HG03135 (cell line): ENCODE measurements around the gene PLEKHG1.

Experiments used
- ATAC-seq: cut with Tn5 transposase; IDR thresholded peaks from one replicate; pipeline ENCODE4 v1.9.1; 2021; ENCODE audit warnings: mild to moderate bottlenecking, moderate library complexity; ENCODE audit not compliant: unreplicated experiment

The PLEKHG1 gene

GRCh38 chr6:150588888-150589499 is 10.7 kb upstream of the PLEKHG1 start:
- ATAC-seq, result no peak

GRCh38 chr6:150589852-150590251 is 9.8 kb upstream of the PLEKHG1 start:
- ATAC-seq, result no peak

- no peak for ATAC-seq
Measured at GRCh38 chr6:150590446-150590845, 9.2 kb upstream of the PLEKHG1 start.

- no peak for ATAC-seq
Measured at GRCh38 chr6:150592377-150592995, 7.2 kb upstream of the PLEKHG1 start.

GRCh38 chr6:150593119-150593518 is 6.6 kb upstream of the PLEKHG1 start:
- no peak for ATAC-seq

GRCh38 chr6:150596439-150596838 is 3.2 kb upstream of the PLEKHG1 start:
- no peak for ATAC-seq

GRCh38 chr6:150598401-150598800 is 1.3 kb upstream of the PLEKHG1 start:
- no peak for ATAC-seq

- ATAC-seq, result no peak
Measured at GRCh38 chr6:150598858-150599198, 857 bp upstream of the PLEKHG1 start.

GRCh38 chr6:150600010-150600300 is 270 bp downstream of the PLEKHG1 start:
- ATAC-seq, result no peak

GRCh38 chr6:150600301-150601017 is 774 bp downstream of the PLEKHG1 start:
- ATAC-seq, result peak; percentile 69

GRCh38 chr6:150601439-150601838 is 1.8 kb downstream of the PLEKHG1 start:
- no peak for ATAC-seq

- no peak for ATAC-seq
Measured at GRCh38 chr6:150603176-150603575, 3.5 kb downstream of the PLEKHG1 start.

- ATAC-seq, result no peak
Measured at GRCh38 chr6:150604467-150604866, 4.8 kb downstream of the PLEKHG1 start.

GRCh38 chr6:150605333-150605732 is 5.6 kb downstream of the PLEKHG1 start:
- no peak for ATAC-seq

GRCh38 chr6:150606168-150606591 is 6.5 kb downstream of the PLEKHG1 start:
- ATAC-seq, result no peak

- ATAC-seq, result no peak
Measured at GRCh38 chr6:150606647-150607328, 7.1 kb downstream of the PLEKHG1 start.

GRCh38 chr6:150607329-150607650 is 7.6 kb downstream of the PLEKHG1 start:
- ATAC-seq, result no peak

GRCh38 chr6:150610584-150610983 is 10.9 kb downstream of the PLEKHG1 start:
- ATAC-seq, result no peak

- no peak for ATAC-seq
Measured at GRCh38 chr6:150613269-150613668, 13.6 kb downstream of the PLEKHG1 start.

- no peak for ATAC-seq
Measured at GRCh38 chr6:150615967-150616366, 16.3 kb downstream of the PLEKHG1 start.

GRCh38 chr6:150616586-150616985 is 16.9 kb downstream of the PLEKHG1 start:
- ATAC-seq, result no peak

- ATAC-seq, result no peak
Measured at GRCh38 chr6:150617062-150617461, 17.4 kb downstream of the PLEKHG1 start.
